Hepatocyte (in vitro differentiated cells): Measurements from ENCODE around the gene CNOT9. TPM values are rescaled to one million over a fixed set of nuclear protein-coding genes. Genes with fewer than 3 reads are reported as not detected.

Source experiments
- DNase-seq: peaks from one replicate; pipeline ENCODE4 v3.0.0-alpha.2; 2016; ENCODE audit warnings: low spot score
- H2AFZ ChIP-seq: fragments of 200-600 bp; sonication (generic); 2 replicates; pipeline ENCODE4 v1.6.0; 2016; ENCODE audit warnings: antibody characterized with exemption, mild to moderate bottlenecking
- H3K27ac ChIP-seq: fragments of 200-600 bp; sonication (generic); 2 replicates; pipeline ENCODE4 v1.5.1; 2016; ENCODE audit warnings: mild to moderate bottlenecking
- H3K27me3 ChIP-seq: fragments of 200-600 bp; sonication (generic); 2 replicates; pipeline ENCODE4 v1.6.1; 2016
- H3K36me3 ChIP-seq: fragments of 200-600 bp; sonication (generic); replicated peaks from 2 replicates; pipeline ENCODE4 v1.5.1; 2016; ENCODE audit warnings: low read depth; ENCODE audit not compliant: insufficient read depth
- H3K4me1 ChIP-seq: fragments of 200-600 bp; sonication (generic); 2 replicates; pipeline ENCODE4 v1.5.1; 2016; ENCODE audit warnings: mild to moderate bottlenecking, moderate library complexity; ENCODE audit not compliant: insufficient read depth
- H3K4me2 ChIP-seq: fragments of 200-600 bp; sonication (generic); 2 replicates; pipeline ENCODE4 v1.6.0; 2016
- H3K4me3 ChIP-seq: fragments of 200-600 bp; sonication (generic); 2 replicates; pipeline ENCODE4 v1.5.1; 2016; ENCODE audit warnings: mild to moderate bottlenecking
- H3K79me2 ChIP-seq: fragments of 200-600 bp; sonication (generic); 2 replicates; pipeline ENCODE4 v1.6.0; 2017; ENCODE audit warnings: mild to moderate bottlenecking
- H3K9me2 ChIP-seq: fragments of 200-600 bp; sonication (generic); replicated peaks from 2 replicates; pipeline ENCODE4 v1.6.0; 2017; ENCODE audit warnings: mild to moderate bottlenecking; ENCODE audit not compliant: insufficient read depth
- H3K9me3 ChIP-seq: fragments of 200-600 bp; sonication (generic); 2 replicates; pipeline ENCODE4 v1.5.1; 2016; ENCODE audit warnings: low read depth, mild to moderate bottlenecking
- H4K20me1 ChIP-seq: fragments of 200-600 bp; sonication (generic); 2 replicates; pipeline ENCODE4 v1.6.0; 2016; ENCODE audit warnings: mild to moderate bottlenecking; ENCODE audit not compliant: insufficient read depth, poor library complexity, severe bottlenecking
- EZH2 ChIP-seq: fragments of 200-600 bp; sonication (generic); IDR thresholded peaks from 2 replicates; pipeline ENCODE4 v1.6.1; 2016; ENCODE audit warnings: antibody characterized with exemption, mild to moderate bottlenecking, borderline replicate concordance
- EZH2phosphoT487 ChIP-seq: fragments of 200-600 bp; sonication (generic); IDR thresholded peaks from one replicate; pipeline ENCODE4 v1.6.1; 2018; ENCODE audit warnings: antibody characterized with exemption, mild to moderate bottlenecking, low read depth, moderate library complexity; ENCODE audit not compliant: unreplicated experiment, severe bottlenecking
- WGBS: methylation state at CpG from one replicate; pipeline ENCODE4 v1.1.6; 2016; ENCODE audit warnings: low lambda C conversion rate; ENCODE audit errors: missing lambda C conversion rate; 5-methylcytosine and 5-hydroxymethylcytosine counted together
- polyA plus RNA-seq: library from polyadenylated mRNA; unstranded; fragments of >200 nt; fragmentation: Nextera tagmentation; extraction: Ambion mirVana; gene quantifications from 2 replicates; pipeline ENCODE4 v1.2.1, GENCODE V29; 2016
- total RNA-seq: library from RNA; depleted of rRNA; stranded (reverse); fragments of >200 nt; gene quantifications from 2 replicates; pipeline ENCODE4 v1.2.3, GENCODE V29; 2014
- TF ChIP-seq, protein P1 (sequence below): fragments of 200-600 bp; sonication (generic); IDR thresholded peaks from 2 replicates; pipeline ENCODE4 v1.5.1; 2016; ENCODE audit warnings: antibody characterized with exemption, mild to moderate bottlenecking; ENCODE audit not compliant: poor library complexity

The CNOT9 gene
- total and polyA plus RNA-seq, 2 experiments from 2014 or later = 21.4 to 51.3 TPM

DNA sequence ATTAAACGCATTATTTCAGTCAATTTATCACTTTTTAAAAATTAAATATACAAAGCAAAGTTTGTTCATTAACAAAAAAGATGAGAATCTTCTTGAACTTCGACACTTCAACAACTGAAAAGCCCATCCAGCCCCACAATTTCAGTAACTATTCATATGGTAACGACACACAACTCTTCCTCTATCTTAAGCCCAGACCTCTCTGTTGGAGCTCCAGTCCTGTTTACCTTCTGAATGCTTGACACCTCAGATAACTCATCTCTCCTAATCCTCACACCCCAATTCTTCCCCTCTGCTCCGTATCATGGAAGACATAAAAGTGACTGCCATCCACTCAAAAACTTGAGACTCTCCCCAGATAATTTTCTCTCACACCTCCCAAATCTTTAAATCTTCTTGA lies 13.1 kb upstream of the CNOT9 start:
- TF ChIP-seq EZH2phosphoT487 (no peak), EZH2 (no peak)
- TF ChIP-seq, protein P1, sequence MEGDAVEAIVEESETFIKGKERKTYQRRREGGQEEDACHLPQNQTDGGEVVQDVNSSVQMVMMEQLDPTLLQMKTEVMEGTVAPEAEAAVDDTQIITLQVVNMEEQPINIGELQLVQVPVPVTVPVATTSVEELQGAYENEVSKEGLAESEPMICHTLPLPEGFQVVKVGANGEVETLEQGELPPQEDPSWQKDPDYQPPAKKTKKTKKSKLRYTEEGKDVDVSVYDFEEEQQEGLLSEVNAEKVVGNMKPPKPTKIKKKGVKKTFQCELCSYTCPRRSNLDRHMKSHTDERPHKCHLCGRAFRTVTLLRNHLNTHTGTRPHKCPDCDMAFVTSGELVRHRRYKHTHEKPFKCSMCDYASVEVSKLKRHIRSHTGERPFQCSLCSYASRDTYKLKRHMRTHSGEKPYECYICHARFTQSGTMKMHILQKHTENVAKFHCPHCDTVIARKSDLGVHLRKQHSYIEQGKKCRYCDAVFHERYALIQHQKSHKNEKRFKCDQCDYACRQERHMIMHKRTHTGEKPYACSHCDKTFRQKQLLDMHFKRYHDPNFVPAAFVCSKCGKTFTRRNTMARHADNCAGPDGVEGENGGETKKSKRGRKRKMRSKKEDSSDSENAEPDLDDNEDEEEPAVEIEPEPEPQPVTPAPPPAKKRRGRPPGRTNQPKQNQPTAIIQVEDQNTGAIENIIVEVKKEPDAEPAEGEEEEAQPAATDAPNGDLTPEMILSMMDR = no peak
- H3K36me3 ChIP-seq = peaks cover 5% of the 10 kb centered on the region
- no peaks in the 10 kb centered on the region for H4K20me1 ChIP-seq
- no peak for DNase-seq
- H3K4me3 ChIP-seq = no peak overlapping the region
- H3K9me3 ChIP-seq = no peaks in the 10 kb centered on the region
- 64% methylated on average over 4 of the region's 4 CpGs for WGBS
- H3K79me2 ChIP-seq = peaks cover 3% of the 10 kb centered on the region
- H2AFZ ChIP-seq = no peak overlapping the region
- no peak overlapping the region for H3K27ac ChIP-seq
- H3K9me2 ChIP-seq = no peaks in the 10 kb centered on the region
- H3K4me2 ChIP-seq = no peak overlapping the region
- no peaks in the 10 kb centered on the region for H3K27me3 ChIP-seq
- H3K4me1 ChIP-seq = no peaks in the 10 kb centered on the region

DNA sequence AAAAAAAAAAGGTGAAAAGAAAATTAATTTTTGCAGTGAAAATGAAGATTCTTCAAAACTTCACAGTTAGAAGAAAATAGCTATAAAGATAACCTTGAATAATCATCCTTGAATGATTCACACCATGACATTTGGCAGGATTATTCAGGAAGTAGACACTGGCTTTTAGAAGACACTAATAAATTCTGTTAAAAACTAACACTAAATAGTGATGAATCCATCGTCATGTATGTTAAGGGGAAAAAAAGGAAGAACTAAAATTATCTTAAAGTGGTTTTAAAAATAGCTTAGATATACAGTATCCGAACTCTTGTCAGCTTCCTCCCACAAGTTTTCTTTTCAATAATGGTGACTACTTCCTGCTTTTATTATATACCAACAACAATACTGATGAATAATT lies 10.7 kb upstream of the CNOT9 start:
- Histone ChIP-seq H3K4me2 (no peak overlapping the region), H3K9me2 (no peaks in the 10 kb centered on the region), H3K79me2 (peaks cover 11% of the 10 kb centered on the region), H3K4me3 (no peak overlapping the region), H3K27me3 (no peaks in the 10 kb centered on the region), H3K9me3 (no peaks in the 10 kb centered on the region), H2AFZ (no peak overlapping the region), H3K36me3 (peaks cover 5% of the 10 kb centered on the region), H3K4me1 (no peaks in the 10 kb centered on the region), H3K27ac (no peak overlapping the region), H4K20me1 (no peaks in the 10 kb centered on the region)
- no peak for DNase-seq
- TF ChIP-seq, protein P1 = no peak
- TF ChIP-seq EZH2phosphoT487 (no peak), EZH2 (no peak)
- 99% methylated on average over 2 of the region's 2 CpGs for WGBS

DNA sequence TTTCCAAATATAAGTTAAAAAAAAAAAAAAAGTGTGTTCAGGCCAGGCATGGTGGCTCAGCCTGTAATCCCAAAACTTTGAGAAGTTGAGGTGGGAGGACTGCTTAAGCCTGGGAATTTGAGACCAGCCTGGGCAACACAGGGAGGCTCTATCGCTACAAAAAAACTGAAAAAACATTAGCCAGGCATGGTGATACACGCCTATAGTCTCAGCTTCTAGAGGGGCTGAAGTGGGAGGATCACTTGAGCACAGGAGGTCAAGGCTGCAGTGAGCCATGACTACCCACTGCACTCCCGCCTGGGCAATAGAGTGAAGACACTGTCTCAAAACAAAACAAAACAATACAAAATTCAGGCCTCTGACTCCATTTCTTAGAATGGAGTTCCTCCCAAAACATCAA lies 9.7 kb upstream of the CNOT9 start:
- Histone ChIP-seq H4K20me1 (no peaks in the 10 kb centered on the region), H3K4me1 (no peaks in the 10 kb centered on the region), H3K9me2 (no peaks in the 10 kb centered on the region), H3K36me3 (no peaks in the 10 kb centered on the region), H3K27me3 (no peaks in the 10 kb centered on the region), H3K4me2 (no peak overlapping the region), H3K9me3 (no peaks in the 10 kb centered on the region), H2AFZ (no peak overlapping the region), H3K4me3 (no peak overlapping the region), H3K27ac (no peak overlapping the region), H3K79me2 (peaks cover 21% of the 10 kb centered on the region)
- DNase-seq = no peak
- WGBS = 91% methylated on average over 3 of the region's 3 CpGs
- TF ChIP-seq, protein P1 = no peak
- TF ChIP-seq EZH2 (no peak), EZH2phosphoT487 (no peak)

DNA sequence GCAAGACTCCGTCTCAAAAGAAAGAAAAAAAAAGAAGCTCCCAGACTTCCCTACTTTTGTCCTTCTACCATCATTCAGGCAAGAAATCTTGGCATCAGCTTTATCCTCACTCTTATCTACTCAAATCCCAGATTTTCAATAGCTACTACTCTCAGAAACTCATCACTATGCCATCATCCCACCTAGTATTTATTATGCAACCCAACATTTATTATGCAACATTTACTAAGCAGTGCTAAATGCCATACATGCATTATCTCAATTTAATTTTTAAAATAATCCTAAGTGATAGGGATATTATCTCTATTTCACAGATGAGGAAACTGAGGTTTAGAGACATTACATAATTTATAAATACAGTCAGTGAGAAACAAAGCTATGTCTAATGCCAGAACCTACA lies 4.6 kb upstream of the CNOT9 start:
- WGBS = 100% methylated on average over 1 of the region's 1 CpG
- Histone ChIP-seq H3K27ac (no peak overlapping the region), H3K4me3 (no peak overlapping the region), H3K4me1 (no peaks in the 10 kb centered on the region), H3K9me2 (no peaks in the 10 kb centered on the region), H3K27me3 (no peaks in the 10 kb centered on the region), H3K4me2 (no peak overlapping the region), H2AFZ (no peak overlapping the region), H3K9me3 (no peaks in the 10 kb centered on the region), H4K20me1 (no peaks in the 10 kb centered on the region), H3K79me2 (peaks cover 61% of the 10 kb centered on the region), H3K36me3 (no peaks in the 10 kb centered on the region)
- TF ChIP-seq EZH2phosphoT487 (no peak), EZH2 (no peak)
- TF ChIP-seq, protein P1 = no peak
- DNase-seq = no peak
